HepG2 (cell line): ENCODE results near the gene ATP2B3. TPM values are rescaled to one million over a fixed set of nuclear protein-coding genes. Genes with fewer than 3 reads are reported as not detected.

Source experiments
- ATAC-seq: fragments of 200-7000 bp; cut with Tn5 transposase; 3 replicates; pipeline ENCODE4 v1.9.1; 2020; ENCODE audit warnings: mild to moderate bottlenecking, moderate library complexity
- BruUV-seq: library from RNA; stranded (reverse); fragments of 400-500 nt; replicated peaks from 2 replicates; lab custom pipeline; 2021; lab: Mats Ljungman, UMichigan
- CTCF ChIA-PET: fragments of 300-600 bp; formaldehyde crosslinking; extraction: SDS; loops from one replicate; lab custom pipeline; 2021; ENCODE audit warnings: low total read pairs, inconsistent platforms, low intra/inter-chr PET ratio; lab: Yijun Ruan, JAX
- POLR2A ChIA-PET: fragments of 350-600 bp; sonication (Branson Sonifier 250); formaldehyde crosslinking; loops from one replicate; lab custom pipeline; 2020; ENCODE audit warnings: antibody characterized with exemption, inconsistent platforms; lab: Yijun Ruan, JAX
- DNase-seq: peaks from one replicate; pipeline ENCODE4 v3.0.0-alpha.2; 2015; ENCODE audit warnings: low spot score
- FAIRE-seq: peaks from 3 replicates; lab custom pipeline; 2011; peaks lifted over from hg19 to GRCh38; lab: Jason Lieb, UNC
- H2AFZ ChIP-seq: one replicate; pipeline ENCODE4 v1.6.1; 2011; ENCODE audit warnings: low read length, inconsistent platforms
- H3K27ac ChIP-seq: fragments of 300-600 bp; 3 replicates; pipeline ENCODE4 v1.8.0; 2011; ENCODE audit warnings: mixed run types, mild to moderate bottlenecking, mixed read lengths, low read length, inconsistent platforms; ENCODE audit not compliant: insufficient read depth; ENCODE audit errors: extremely low read length
- H3K27me3 ChIP-seq, 2 experiments: fragments of 200-600 bp in 1 of 2; 2 replicates in 1 of 2; 3 replicates in 1 of 2; pipeline versions ENCODE4 v1.6.0 to v1.8.0; 2011; ENCODE audit warnings: low read length in 2 of 2, mild to moderate bottlenecking in 2 of 2, moderate library complexity in 2 of 2, inconsistent platforms in 1 of 2; ENCODE audit not compliant: insufficient read depth in 2 of 2, control insufficient read depth in 1 of 2
- H3K36me3 ChIP-seq, 2 experiments: fragments of 200-600 bp in 1 of 2; replicated peaks in 1 of 2; 2 replicates in 1 of 2; 3 replicates in 1 of 2; pipeline versions ENCODE4 v1.5.1 to v1.8.0; 2011; ENCODE audit warnings: low read length in 2 of 2, inconsistent platforms in 1 of 2; ENCODE audit not compliant: insufficient read depth in 2 of 2, control insufficient read depth in 1 of 2
- H3K4me1 ChIP-seq: 2 replicates; pipeline ENCODE4 v1.5.1; 2012; ENCODE audit warnings: low read length, inconsistent platforms; ENCODE audit not compliant: insufficient read depth
- H3K4me2 ChIP-seq: 2 replicates; pipeline ENCODE4 v1.6.0; 2011; ENCODE audit warnings: low read depth, low read length, inconsistent platforms
- H3K4me3 ChIP-seq, 3 experiments: fragments of 200-600 bp in 1 of 3; sonication (generic), shearing (Covaris generic) in 1 of 3; replicated peaks in 1 of 3; 2 replicates each; pipeline ENCODE4 v1.5.1; 2011 to 2016; ENCODE audit warnings: low read length in 3 of 3, inconsistent platforms in 2 of 3, low read depth in 2 of 3, mild to moderate bottlenecking in 2 of 3, control low read depth in 1 of 3, mixed read lengths in 1 of 3; ENCODE audit not compliant: insufficient read depth in 1 of 3
- H3K79me2 ChIP-seq: one replicate; pipeline ENCODE4 v1.6.1; 2011; ENCODE audit warnings: low read length, inconsistent platforms; ENCODE audit not compliant: insufficient read depth
- H3K9ac ChIP-seq: 2 replicates; pipeline ENCODE4 v1.6.0; 2011; ENCODE audit warnings: mild to moderate bottlenecking, low read depth, low read length, inconsistent platforms; ENCODE audit not compliant: insufficient read depth
- H3K9me3 ChIP-seq: 2 replicates; pipeline ENCODE4 v1.5.1; 2012; ENCODE audit warnings: mild to moderate bottlenecking, low read length
- H4K20me1 ChIP-seq: 2 replicates; pipeline ENCODE4 v1.6.0; 2011; ENCODE audit warnings: inconsistent platforms, mild to moderate bottlenecking, low read length, moderate library complexity; ENCODE audit not compliant: insufficient read depth
- BCL6 ChIP-seq: IDR thresholded peaks from 2 replicates; pipeline ENCODE4 v1.6.1; 2016; ENCODE audit warnings: missing genetic modification reagents, missing compliant biosample characterization
- IRF2 ChIP-seq: IDR thresholded peaks from 2 replicates; pipeline ENCODE4 v1.6.1; 2018; ENCODE audit warnings: missing genetic modification reagents, missing compliant biosample characterization
- MXD4 ChIP-seq: IDR thresholded peaks from 2 replicates; pipeline ENCODE4 v1.6.1; 2016; ENCODE audit warnings: mild to moderate bottlenecking, missing biosample characterization, missing genetic modification reagents
- NKX3-1 ChIP-seq: sonication (generic); formaldehyde crosslinking; IDR thresholded peaks from 2 replicates; pipeline ENCODE4 v1.5.0; 2020; ENCODE audit warnings: missing genetic modification reagents
- PLRG1 ChIP-seq: fragments of 450-650 bp; conservative IDR thresholded peaks from 2 replicates; pipeline ENCODE4 v1.6.1; 2016
- SAP130 ChIP-seq: IDR thresholded peaks from 2 replicates; pipeline ENCODE4 v1.6.1; 2016; ENCODE audit warnings: low read depth
- THAP11 ChIP-seq: IDR thresholded peaks from 2 replicates; pipeline ENCODE4 v1.6.1; 2016; ENCODE audit warnings: missing biosample characterization, missing genetic modification reagents
- ZBTB38 ChIP-seq: sonication (generic); formaldehyde crosslinking; IDR thresholded peaks from 2 replicates; pipeline ENCODE4 v1.5.1; 2020; ENCODE audit warnings: mild to moderate bottlenecking, missing genetic modification reagents
- ZFP37 ChIP-seq: sonication (generic); formaldehyde crosslinking; IDR thresholded peaks from 2 replicates; pipeline ENCODE4 v1.4.0; 2020; ENCODE audit warnings: missing genetic modification reagents, borderline replicate concordance
- ZNF230 ChIP-seq: sonication (generic); formaldehyde crosslinking; IDR thresholded peaks from 2 replicates; pipeline ENCODE4 v1.4.0; 2020; ENCODE audit warnings: mild to moderate bottlenecking, missing genetic modification reagents
- ZNF430 ChIP-seq: sonication (generic); formaldehyde crosslinking; IDR thresholded peaks from 2 replicates; pipeline ENCODE4 v1.9.0; 2021; ENCODE audit warnings: mild to moderate bottlenecking, missing genetic modification reagents
- ZNF496 ChIP-seq: sonication (generic); formaldehyde crosslinking; IDR thresholded peaks from 2 replicates; pipeline ENCODE4 v1.8.1; 2023; ENCODE audit warnings: mild to moderate bottlenecking, moderate library complexity, missing genetic modification reagents; ENCODE audit not compliant: insufficient replicate concordance
- ZNF564 ChIP-seq: sonication (generic); formaldehyde crosslinking; IDR thresholded peaks from 2 replicates; pipeline ENCODE4 v1.8.1; 2023; ENCODE audit warnings: mild to moderate bottlenecking, missing genetic modification reagents
- ZNF570 ChIP-seq: sonication (generic); formaldehyde crosslinking; IDR thresholded peaks from 2 replicates; pipeline ENCODE4 v1.4.0; 2020; ENCODE audit warnings: mild to moderate bottlenecking, missing genetic modification reagents, borderline replicate concordance
- ZNF589 ChIP-seq: sonication (generic); formaldehyde crosslinking; conservative IDR thresholded peaks from 2 replicates; pipeline ENCODE4 v1.8.0; 2022; ENCODE audit warnings: mild to moderate bottlenecking, moderate library complexity, missing genetic modification reagents
- ZNF615 ChIP-seq: sonication (generic); formaldehyde crosslinking; IDR thresholded peaks from 2 replicates; pipeline ENCODE4 v1.5.0; 2020; ENCODE audit warnings: mild to moderate bottlenecking, missing genetic modification reagents, borderline replicate concordance
- ZNF709 ChIP-seq: sonication (generic); formaldehyde crosslinking; IDR thresholded peaks from 2 replicates; pipeline ENCODE4 v1.5.0; 2020; ENCODE audit warnings: mild to moderate bottlenecking, missing genetic modification reagents
- ZNF891 ChIP-seq: sonication (generic); formaldehyde crosslinking; IDR thresholded peaks from 2 replicates; pipeline ENCODE4 v1.5.0; 2020; ENCODE audit warnings: mild to moderate bottlenecking, missing genetic modification reagents
- whole genome bisulfite sequencing: methylation state at CpG from one replicate; pipeline ENCODE4 v1.1.6; 2017; ENCODE audit warnings: low lambda C conversion rate; 5-methylcytosine and 5-hydroxymethylcytosine counted together
- in situ Hi-C: cut with HindIII; loops from 2 replicates; pipeline ENCODE4 v1.10.0; 2017; ENCODE audit warnings: low pct_unique_long_range_greater_than_20kb; ENCODE audit not compliant: extremely low pct_ligation_motif_present
- intact Hi-C: fragments of 100-400 bp; cut with micrococcal nuclease; formaldehyde crosslinking; loops from one replicate; pipeline ENCODE4 v1.10.0; 2022; ENCODE audit not compliant: unreplicated experiment
- polyA plus RNA-seq, 8 experiments: library from polyadenylated mRNA; depleted of rRNA in 3 of 8; stranded (reverse) in 7 of 8; unstranded in 1 of 8; fragments of >200 nt; fragmentation: Illumina TruSeq in 4 of 8; extraction: Trizol in 4 of 8; gene quantifications; 2 replicates each; pipeline versions ENCODE4 v1.2.1 to v1.2.3, GENCODE V29; 2011 to 2016; ENCODE audit warnings: low read depth in 4 of 8, missing spikeins in 1 of 8, mixed read lengths in 1 of 8; ENCODE audit not compliant: insufficient read depth in 1 of 8
- total RNA-seq, 5 experiments: library from RNA; depleted of rRNA; stranded (reverse); fragments of >200 nt; fragmentation: Illumina TruSeq; extraction: Trizol; gene quantifications; 2 replicates each; pipeline ENCODE4 v1.2.3, GENCODE V29; 2016; ENCODE audit warnings: low read depth in 1 of 5
- TF ChIP-seq, protein P1 (sequence below): sonication (generic); formaldehyde crosslinking; IDR thresholded peaks from 2 replicates; pipeline ENCODE4 v1.8.1; 2023; ENCODE audit warnings: missing genetic modification reagents, mild to moderate bottlenecking, borderline replicate concordance
- TF ChIP-seq, protein P2 (sequence below): IDR thresholded peaks from 2 replicates; pipeline ENCODE4 v1.6.1; 2018; ENCODE audit warnings: missing genetic modification reagents, mild to moderate bottlenecking, missing compliant biosample characterization

Gene ATP2B3
- total and polyA plus RNA-seq, 2 of the 13 experiments (the other 11 are each of a cell fraction or from before 2014, with no cell fraction given): not detected

DNA sequence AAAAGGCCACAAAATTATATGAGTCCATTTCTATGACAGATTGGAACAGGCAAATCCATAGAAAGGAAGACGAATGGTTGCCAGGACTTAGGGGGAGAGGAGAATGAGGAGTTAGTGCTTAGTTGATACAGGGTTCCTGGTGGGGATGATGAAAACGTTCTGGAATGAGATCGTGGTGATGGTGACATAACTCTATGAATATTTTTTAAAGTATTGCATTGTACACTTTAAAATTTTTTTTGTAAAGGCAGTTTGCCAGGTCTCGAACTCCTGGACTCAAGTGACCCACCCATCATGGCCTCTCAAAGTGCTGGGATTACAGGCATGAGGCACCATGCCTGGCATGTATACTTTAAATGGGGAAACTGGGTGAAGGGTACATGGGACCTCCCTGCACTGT is 91.4 kb downstream of the ATP2B3 start (continued):
- TF ChIP-seq, protein P1, sequence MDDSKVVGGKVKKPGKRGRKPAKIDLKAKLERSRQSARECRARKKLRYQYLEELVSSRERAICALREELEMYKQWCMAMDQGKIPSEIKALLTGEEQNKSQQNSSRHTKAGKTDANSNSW (CRISPR knock-in tag): no peak
- no peak for TF ChIP-seq ZNF496
- TF ChIP-seq ZFP37 (CRISPR knock-in tag): no peak
- no peak for TF ChIP-seq IRF2 (CRISPR knock-in tag)
- no peak for TF ChIP-seq ZNF709
- no peak for TF ChIP-seq NKX3-1 (CRISPR knock-in tag)
- no peak for TF ChIP-seq ZNF891 (CRISPR knock-in tag)
- TF ChIP-seq ZBTB38 (CRISPR knock-in tag): no peak
- no peak for TF ChIP-seq ZNF564 (CRISPR knock-in tag)
- no peak for TF ChIP-seq THAP11 (CRISPR knock-in tag)
- TF ChIP-seq ZNF589 (CRISPR knock-in tag): no peak

DNA sequence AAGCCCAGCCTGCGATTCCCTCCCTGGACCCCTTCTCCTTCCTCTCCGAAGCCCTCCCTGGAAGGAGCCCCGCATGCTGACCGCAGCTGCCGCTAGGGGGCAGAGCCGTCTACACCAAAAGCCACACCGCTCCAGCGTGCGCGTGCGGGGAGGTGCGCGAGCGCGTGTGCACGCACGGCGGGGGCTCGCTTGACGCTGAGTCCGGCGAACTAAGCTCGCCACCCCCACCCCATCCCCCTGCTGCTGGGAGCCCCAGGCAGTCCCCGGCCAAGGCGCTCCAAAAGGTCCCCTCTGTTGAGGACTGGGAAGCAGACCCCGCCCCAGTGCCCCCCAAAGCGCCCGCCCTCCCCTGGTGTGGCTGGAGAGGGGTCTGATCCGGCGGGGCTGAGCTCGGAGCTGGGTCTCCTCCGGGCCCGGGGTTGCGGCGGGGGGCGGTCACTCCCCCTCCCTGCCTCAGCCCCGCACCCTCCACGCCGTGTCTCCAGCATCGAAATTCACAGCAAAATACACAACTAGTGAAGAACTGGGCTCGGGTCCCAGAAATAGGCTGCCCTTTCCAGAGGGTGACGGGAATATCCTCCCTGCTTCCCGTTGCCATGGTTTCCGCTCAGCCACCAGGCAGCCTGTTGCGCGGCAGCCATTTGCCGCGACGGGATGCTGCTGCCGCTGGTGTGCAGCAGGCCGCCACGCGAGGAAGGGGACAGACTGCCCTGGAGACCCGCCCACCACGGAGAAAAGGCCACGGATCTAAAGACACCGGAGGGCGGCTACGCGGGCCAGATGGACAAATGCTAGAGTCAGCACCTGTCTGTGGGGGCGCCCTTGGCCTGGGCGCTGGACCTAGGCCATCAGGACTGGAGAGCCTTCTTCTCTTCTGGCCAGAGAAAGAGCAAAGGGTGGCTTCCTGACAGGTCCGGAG is 92.7 kb downstream of the ATP2B3 start:
- peak overlapping the region; percentile 72 for H3K27ac ChIP-seq
- no peaks in the 10 kb centered on the region for H3K79me2 ChIP-seq
- peak overlapping the region; percentile 26 to 58 (median 36); a peak in 4 of 6 replicates for H3K4me3 ChIP-seq
- CTCF ChIA-PET: interaction anchor here (1.0 to 2.7 kb wide), 8 partner anchors 27 to 60 kb away, joined by 3 to 21 read pairs (median 11); partner anchors contain the start of gene DUSP9
- H3K4me2 ChIP-seq: peak overlapping the region; percentile 74
- BruUV-seq: no TSS peak
- H3K36me3 ChIP-seq: no peaks in the 10 kb centered on the region
- ATAC-seq (peak; percentile 88), FAIRE-seq (peak; percentile 64), DNase-seq (peak; percentile 62)
- no peak overlapping the region for H2AFZ ChIP-seq
- peaks cover 18% of the 10 kb centered on the region for H3K4me1 ChIP-seq
- in situ Hi-C loops (loop anchor here (5.0 kb wide), 2 partner anchors 37 to 48 kb away; partner anchors contain the start of gene DUSP9), intact Hi-C loops (loop anchor here (1.0 to 2.0 kb wide), 3 partner anchors 13 to 53 kb away; no protein-coding TSS in a partner anchor)
- H3K9ac ChIP-seq: 0 out of 2 replicates have a peak overlapping the region, but pooled peaks have one; percentile 46
- POLR2A ChIA-PET: interaction anchor here (1.0 to 9.1 kb wide), 5 partner anchors 11 to 38 kb away, joined by 5 to 144 read pairs (median 13); partner anchors contain the start of genes CCNQ and DUSP9
- no peaks in the 10 kb centered on the region for H4K20me1 ChIP-seq
- H3K9me3 ChIP-seq: no peaks in the 10 kb centered on the region
- no CpG with 5 or more reads among the region's 63 CpGs for WGBS
- no peaks in the 10 kb centered on the region for H3K27me3 ChIP-seq
- TF ChIP-seq BCL6 (CRISPR knock-in tag): 0 out of 2 replicates have a peak, but pooled peaks have one; percentile 19
- peak; percentile 49 for TF ChIP-seq SAP130
- TF ChIP-seq ZNF570 (CRISPR knock-in tag): no peak
- TF ChIP-seq MXD4 (CRISPR knock-in tag): peak; percentile 76
- no peak for TF ChIP-seq PLRG1
- TF ChIP-seq ZNF230 (CRISPR knock-in tag): no peak
- TF ChIP-seq, protein P2, sequence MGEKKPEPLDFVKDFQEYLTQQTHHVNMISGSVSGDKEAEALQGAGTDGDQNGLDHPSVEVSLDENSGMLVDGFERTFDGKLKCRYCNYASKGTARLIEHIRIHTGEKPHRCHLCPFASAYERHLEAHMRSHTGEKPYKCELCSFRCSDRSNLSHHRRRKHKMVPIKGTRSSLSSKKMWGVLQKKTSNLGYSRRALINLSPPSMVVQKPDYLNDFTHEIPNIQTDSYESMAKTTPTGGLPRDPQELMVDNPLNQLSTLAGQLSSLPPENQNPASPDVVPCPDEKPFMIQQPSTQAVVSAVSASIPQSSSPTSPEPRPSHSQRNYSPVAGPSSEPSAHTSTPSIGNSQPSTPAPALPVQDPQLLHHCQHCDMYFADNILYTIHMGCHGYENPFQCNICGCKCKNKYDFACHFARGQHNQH (CRISPR knock-in tag): peak; percentile 47; the same call in 1 of the 2 replicates
- TF ChIP-seq ZNF615 (CRISPR knock-in tag): no peak
- 0 out of 2 replicates have a peak, but pooled peaks have one; percentile 16 for TF ChIP-seq ZNF430
